Activated CD4-positive, alpha-beta T cell treated with anti-CD3 and anti-CD28 coated beads, Interleukin-2, amount 10 ng/mL, durations not matched to agents 7 days and 5 days (primary cell): ENCODE results near the gene KIAA0319L. TPM values are rescaled to one million over a fixed set of nuclear protein-coding genes. Genes with fewer than 3 reads are reported as not detected.
A peak's percentile ranks its signal among the peaks of the same experiment; 100 is the strongest.

ENCODE experiments used
- CTCF ChIA-PET: fragments of 350-600 bp; sonication (Branson Sonifier 250); formaldehyde crosslinking; loops from one replicate; lab custom pipeline; 2021; ENCODE audit warnings: antibody characterized with exemption; lab: Charles Lee
- POLR2A ChIA-PET: fragments of 350-600 bp; sonication (Branson Sonifier 250); formaldehyde crosslinking; loops from one replicate; lab custom pipeline; 2021; ENCODE audit warnings: antibody characterized with exemption; lab: Charles Lee
- DNase-seq: peaks from one replicate; pipeline ENCODE4 v3.0.0-alpha.2; 2020
- H3K27ac Mint-ChIP-seq: one replicate; pipeline ENCODE4 v1.8.0; 2021; ENCODE audit warnings: mild to moderate bottlenecking, moderate library complexity, mixed read lengths
- H3K27me3 Mint-ChIP-seq: one replicate; pipeline ENCODE4 v1.8.0; 2021; ENCODE audit warnings: mixed read lengths
- H3K36me3 Mint-ChIP-seq: one replicate; pipeline ENCODE4 v1.8.0; 2021; ENCODE audit warnings: low read depth, mixed read lengths
- H3K4me1 Mint-ChIP-seq: one replicate; pipeline ENCODE4 v1.8.0; 2021; ENCODE audit warnings: mixed read lengths
- H3K4me3 Mint-ChIP-seq: one replicate; pipeline ENCODE4 v1.8.0; 2021; ENCODE audit warnings: mild to moderate bottlenecking, moderate library complexity, mixed read lengths
- H3K9me3 Mint-ChIP-seq: one replicate; pipeline ENCODE4 v1.8.0; 2021; ENCODE audit warnings: mixed read lengths
- total RNA-seq, 2 experiments: library from RNA; stranded (reverse); gene quantifications; one replicate each; pipeline ENCODE4 v1.2.3, GENCODE V29; 2021

Gene KIAA0319L
- total RNA-seq, 2 experiments from 2014 or later: 37.6 to 46.3 TPM

- Mint-ChIP-seq H3K36me3 (peaks cover 55% of the 10 kb centered on the region), H3K4me3 (no peak overlapping the region), H3K9me3 (no peaks in the 10 kb centered on the region), H3K27ac (peak overlapping the region; percentile 91), H3K27me3 (no peaks in the 10 kb centered on the region), H3K4me1 (peaks cover 64% of the 10 kb centered on the region)
- CTCF ChIA-PET: interaction anchor here (1.1 to 1.2 kb wide), 2 partner anchors 18 to 610 kb away, joined by 3 read pairs; no protein-coding TSS in a partner anchor
- POLR2A ChIA-PET: no interaction called here
- DNase-seq: no peak
Observed at GRCh38 chr1:35539824-35540261, 17.4 kb downstream of the KIAA0319L start.

GRCh38 chr1:35539073-35539823 lies 18.0 kb downstream of the KIAA0319L start:
- POLR2A ChIA-PET: interaction anchor here (1.0 kb wide), 1 partner anchor 18 kb away, joined by 4 read pairs; the partner anchor contains the start of genes KIAA0319L and NCDN
- Mint-ChIP-seq H3K4me3 (peak overlapping the region; percentile 56), H3K36me3 (peaks cover 57% of the 10 kb centered on the region), H3K27ac (peak overlapping the region; percentile 91), H3K9me3 (no peaks in the 10 kb centered on the region), H3K4me1 (peaks cover 61% of the 10 kb centered on the region), H3K27me3 (no peaks in the 10 kb centered on the region)
- peak; percentile 73 for DNase-seq
- CTCF ChIA-PET: interaction anchor here (1.1 to 1.2 kb wide), 2 partner anchors 18 to 611 kb away, joined by 3 read pairs; no protein-coding TSS in a partner anchor

GRCh38 chr1:35537806-35538205 lies 19.4 kb downstream of the KIAA0319L start:
- Mint-ChIP-seq H3K27me3 (no peaks in the 10 kb centered on the region), H3K36me3 (peaks cover 56% of the 10 kb centered on the region), H3K27ac (peak overlapping the region; percentile 68), H3K9me3 (no peaks in the 10 kb centered on the region), H3K4me1 (peaks cover 63% of the 10 kb centered on the region), H3K4me3 (no peak overlapping the region)
- CTCF ChIA-PET: interaction anchor here (0.9 to 1.5 kb wide), 3 partner anchors 9 to 86 kb away, joined by 3 to 4 read pairs (median 4); no protein-coding TSS in a partner anchor
- POLR2A ChIA-PET: interaction anchor here (0.6 to 0.8 kb wide), 2 partner anchors 11 to 31 kb away, joined by 3 read pairs; no protein-coding TSS in a partner anchor
- no peak for DNase-seq

GRCh38 chr1:35536556-35537162 lies 20.5 kb downstream of the KIAA0319L start:
- ChIA-PET POLR2A (no interaction called here), CTCF (interaction anchor here (0.7 to 1.9 kb wide), 5 partner anchors 18 to 179 kb away, joined by 3 to 7 read pairs (median 3); partner anchors contain the start of genes KIAA0319L and NCDN)
- DNase-seq: no peak
- H3K27me3 Mint-ChIP-seq: no peaks in the 10 kb centered on the region
- no peaks in the 10 kb centered on the region for H3K9me3 Mint-ChIP-seq
- no peak overlapping the region for H3K4me3 Mint-ChIP-seq
- peaks cover 62% of the 10 kb centered on the region for H3K36me3 Mint-ChIP-seq
- peaks cover 57% of the 10 kb centered on the region for H3K4me1 Mint-ChIP-seq
- H3K27ac Mint-ChIP-seq: peak overlapping the region; percentile 9

- Mint-ChIP-seq H3K27ac (no peak overlapping the region), H3K36me3 (peaks cover 64% of the 10 kb centered on the region), H3K4me1 (peaks cover 47% of the 10 kb centered on the region), H3K4me3 (no peak overlapping the region), H3K9me3 (peaks cover 6% of the 10 kb centered on the region), H3K27me3 (no peaks in the 10 kb centered on the region)
- ChIA-PET CTCF (interaction anchor here (0.6 to 1.9 kb wide), 3 partner anchors 78 to 181 kb away, joined by 3 to 7 read pairs (median 3); no protein-coding TSS in a partner anchor), POLR2A (no interaction called here)
- DNase-seq: no peak
Observed at GRCh38 chr1:35535243-35535642, 22.0 kb downstream of the KIAA0319L start.

- Mint-ChIP-seq H3K27ac (no peak overlapping the region), H3K4me3 (no peak overlapping the region), H3K27me3 (no peaks in the 10 kb centered on the region), H3K36me3 (peaks cover 68% of the 10 kb centered on the region), H3K9me3 (peaks cover 20% of the 10 kb centered on the region), H3K4me1 (peaks cover 30% of the 10 kb centered on the region)
- CTCF ChIA-PET: interaction anchor here (1.1 kb wide), 1 partner anchor 12 kb away, joined by 3 read pairs; no protein-coding TSS in a partner anchor
- no peak for DNase-seq
- POLR2A ChIA-PET: no interaction called here
Observed at GRCh38 chr1:35533586-35533985, 23.6 kb downstream of the KIAA0319L start.

- H3K4me3 Mint-ChIP-seq: no peak overlapping the region
- H3K9me3 Mint-ChIP-seq: peaks cover 24% of the 10 kb centered on the region
- H3K27me3 Mint-ChIP-seq: no peaks in the 10 kb centered on the region
- CTCF ChIA-PET: interaction anchor here (1.1 to 1.6 kb wide), 2 partner anchors 13 to 82 kb away, joined by 3 to 4 read pairs; no protein-coding TSS in a partner anchor
- H3K27ac Mint-ChIP-seq: no peak overlapping the region
- peaks cover 23% of the 10 kb centered on the region for H3K4me1 Mint-ChIP-seq
- no peak for DNase-seq
- H3K36me3 Mint-ChIP-seq: peaks cover 72% of the 10 kb centered on the region
- POLR2A ChIA-PET: no interaction called here
Observed at GRCh38 chr1:35532497-35533223, 24.5 kb downstream of the KIAA0319L start.

- Mint-ChIP-seq H3K27ac (no peak overlapping the region), H3K9me3 (peaks cover 31% of the 10 kb centered on the region), H3K4me3 (no peak overlapping the region), H3K27me3 (no peaks in the 10 kb centered on the region), H3K4me1 (peaks cover 10% of the 10 kb centered on the region), H3K36me3 (peaks cover 70% of the 10 kb centered on the region)
- CTCF ChIA-PET: interaction anchor here (1.6 kb wide), 1 partner anchor 80 kb away, joined by 4 read pairs; no protein-coding TSS in a partner anchor
- no peak for DNase-seq
- POLR2A ChIA-PET: no interaction called here
Observed at GRCh38 chr1:35531368-35531767, 25.8 kb downstream of the KIAA0319L start.

GRCh38 chr1:35530946-35531345 lies 26.3 kb downstream of the KIAA0319L start:
- Mint-ChIP-seq H3K27ac (no peak overlapping the region), H3K4me3 (no peak overlapping the region), H3K27me3 (no peaks in the 10 kb centered on the region), H3K4me1 (peaks cover 6% of the 10 kb centered on the region), H3K36me3 (peaks cover 67% of the 10 kb centered on the region), H3K9me3 (peaks cover 31% of the 10 kb centered on the region)
- ChIA-PET CTCF (no interaction called here), POLR2A (no interaction called here)
- no peak for DNase-seq

DNA sequence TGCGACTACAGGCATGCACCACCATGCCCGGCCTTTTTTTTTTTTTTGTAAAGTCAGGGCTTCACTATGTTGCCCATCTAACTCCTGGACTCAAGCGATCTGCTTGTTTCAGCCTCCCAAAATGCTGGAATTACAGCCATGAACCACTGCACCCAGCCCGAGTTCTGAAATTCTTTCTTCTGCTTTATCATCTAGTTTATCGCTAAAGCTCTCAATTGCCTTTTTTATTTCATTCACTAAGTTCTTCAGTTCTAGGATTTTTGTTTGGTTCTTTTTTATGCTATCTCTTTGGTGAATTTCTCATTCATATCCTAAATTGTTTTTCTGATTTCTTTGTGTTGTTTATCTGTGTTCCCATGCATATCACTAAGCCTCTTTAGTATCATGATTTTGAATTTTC lies 27.0 kb downstream of the KIAA0319L start:
- Mint-ChIP-seq H3K9me3 (peaks cover 38% of the 10 kb centered on the region), H3K4me3 (no peak overlapping the region), H3K27ac (no peak overlapping the region), H3K36me3 (peaks cover 68% of the 10 kb centered on the region), H3K4me1 (peaks cover 2% of the 10 kb centered on the region), H3K27me3 (no peaks in the 10 kb centered on the region)
- POLR2A ChIA-PET: no interaction called here
- CTCF ChIA-PET: no interaction called here
- DNase-seq: no peak

DNA sequence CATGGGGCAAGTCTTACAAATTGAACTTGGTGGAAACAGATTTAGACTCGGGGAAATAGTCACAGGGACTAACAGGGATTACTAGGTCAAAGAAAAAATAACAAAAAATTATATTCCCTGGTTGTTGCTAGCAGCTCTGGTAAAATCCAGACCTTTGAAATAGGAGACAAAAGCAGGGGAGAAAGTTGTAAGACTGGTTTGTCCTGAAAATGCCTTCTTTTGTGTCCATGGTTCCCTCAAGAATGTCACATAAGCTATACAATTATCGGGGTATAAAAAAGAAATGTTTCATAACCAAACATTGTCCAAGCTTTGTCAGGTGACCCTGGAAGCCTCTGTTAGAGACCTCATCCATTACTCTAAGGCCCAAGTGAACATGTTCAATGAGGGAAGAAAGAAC lies 33.1 kb downstream of the KIAA0319L start:
- no peaks in the 10 kb centered on the region for H3K27me3 Mint-ChIP-seq
- H3K4me3 Mint-ChIP-seq: no peak overlapping the region
- H3K4me1 Mint-ChIP-seq: peaks cover 6% of the 10 kb centered on the region
- POLR2A ChIA-PET: no interaction called here
- CTCF ChIA-PET: no interaction called here
- DNase-seq: no peak
- H3K27ac Mint-ChIP-seq: no peak overlapping the region
- peaks cover 36% of the 10 kb centered on the region for H3K9me3 Mint-ChIP-seq
- H3K36me3 Mint-ChIP-seq: peaks cover 44% of the 10 kb centered on the region

- POLR2A ChIA-PET: no interaction called here
- H3K27ac Mint-ChIP-seq: no peak overlapping the region
- CTCF ChIA-PET: interaction anchor here (1.4 kb wide), 1 partner anchor 41 kb away, joined by 3 read pairs; no protein-coding TSS in a partner anchor
Observed at GRCh38 chr1:35519432-35519831, 37.8 kb downstream of the KIAA0319L start.

More at GRCh38 chr1:35519432-35519831, 37.8 kb downstream of the KIAA0319L start:
- Mint-ChIP-seq H3K27me3 (no peaks in the 10 kb centered on the region), H3K36me3 (peaks cover 52% of the 10 kb centered on the region), H3K9me3 (peaks cover 41% of the 10 kb centered on the region), H3K4me1 (peaks cover 6% of the 10 kb centered on the region), H3K4me3 (no peak overlapping the region)
- no peak for DNase-seq
